Measurements from ENCODE around the gene SLC38A10. TPM values are rescaled to one million over a fixed set of nuclear protein-coding genes. Genes with fewer than 3 reads are reported as not detected.

Gene SLC38A10
- total and polyA plus RNA-seq, 10 of the 15 experiments (the other 5 are each of a cell fraction or from before 2014, with no cell fraction given): 0.52 to 67.9 (median 22.1) TPM

GRCh38 chr17:81222906-81223761 is 72.0 kb downstream of the SLC38A10 start, which contains the start of gene CEP131 (continued):
- TF ChIP-seq HSF1 (IDR thresholded peaks at IDR 0.05; ENCODE audit: low read depth, low read length): no peak
- no peak for TF ChIP-seq KDM1A (IDR thresholded peaks at IDR 0.05; ENCODE audit: borderline replicate concordance)
- no peak for TF ChIP-seq ZBTB40 (IDR thresholded peaks at IDR 0.05; ENCODE audit: borderline replicate concordance)
- TF ChIP-seq EP300 (IDR thresholded peaks at IDR 0.05; ENCODE audit: borderline replicate concordance in 1 of 2, control insufficient read depth in 1 of 2, low read depth in 2 of 2, low read length in 2 of 2): no peak
- TF ChIP-seq NR2C2 (IDR thresholded peaks at IDR 0.05; ENCODE audit: borderline replicate concordance, control insufficient read depth, insufficient read length, low read depth): no peak
- peak; percentile 92 for TF ChIP-seq ZNF687 (IDR thresholded peaks at IDR 0.05)
- TF ChIP-seq SMARCA5 (IDR thresholded peaks at IDR 0.05): 0 out of 2 replicates have a peak, but pooled peaks have one; percentile 13
- TF ChIP-seq WRNIP1 (IDR thresholded peaks at IDR 0.05; ENCODE audit: borderline replicate concordance, low read depth, low read length): no peak
- TF ChIP-seq RAD51 (IDR thresholded peaks at IDR 0.05): no peak
- TF ChIP-seq MXI1 (IDR thresholded peaks at IDR 0.05; ENCODE audit: low read depth, low read length): no peak
- no peak for TF ChIP-seq PML (IDR thresholded peaks at IDR 0.05; ENCODE audit: low read length)
- no peak for TF ChIP-seq E2F8 (IDR thresholded peaks at IDR 0.05; ENCODE audit: low read depth, partially characterized antibody)
- peak; percentile 56 for TF ChIP-seq KLF5 (IDR thresholded peaks at IDR 0.05; ENCODE audit: partially characterized antibody)
- TF ChIP-seq HDAC6 (IDR thresholded peaks at IDR 0.05; ENCODE audit: unreplicated experiment): no peak
